ENCODE data around the gene NKTR.
A peak's percentile ranks its signal among the peaks of the same experiment; 100 is the strongest.

NKTR gene

GRCh38 chr3:42640129-42640528 lies 39.6 kb downstream of the NKTR start:
- in situ Hi-C loops (cut with MboI; ENCODE audit: low pct_unique_long_range_greater_than_20kb, low sequenced_read_pairs) = no loop called here
- DNase-seq = no peak

- in situ Hi-C loops (cut with MboI; ENCODE audit: low pct_unique_long_range_greater_than_20kb, low sequenced_read_pairs) = no loop called here
- no peak for DNase-seq
These were observed 40.4 kb downstream of the NKTR start for GRCh38 chr3:42640771-42641370.

GRCh38 chr3:42647821-42648459 lies 47.5 kb downstream of the NKTR start:
- in situ Hi-C loops (cut with MboI; ENCODE audit: low pct_unique_long_range_greater_than_20kb, low sequenced_read_pairs) = no loop called here
- DNase-seq = no peak

- in situ Hi-C loops (cut with MboI; ENCODE audit: low pct_unique_long_range_greater_than_20kb, low sequenced_read_pairs) = no loop called here
- DNase-seq = no peak
These were observed 48.5 kb downstream of the NKTR start for GRCh38 chr3:42649006-42649405.

GRCh38 chr3:42649783-42650182 lies 49.3 kb downstream of the NKTR start:
- no peak for DNase-seq
- in situ Hi-C loops (cut with MboI; ENCODE audit: low pct_unique_long_range_greater_than_20kb, low sequenced_read_pairs) = no loop called here

GRCh38 chr3:42651248-42652091 lies 51.0 kb downstream of the NKTR start:
- in situ Hi-C loops (cut with MboI; ENCODE audit: low pct_unique_long_range_greater_than_20kb, low sequenced_read_pairs) = no loop called here

GRCh38 chr3:42652251-42652610 lies 51.7 kb downstream of the NKTR start:
- in situ Hi-C loops (cut with MboI; ENCODE audit: low pct_unique_long_range_greater_than_20kb, low sequenced_read_pairs) = no loop called here
- DNase-seq = no peak

More at GRCh38 chr3:42651248-42652091, 51.0 kb downstream of the NKTR start:
- no peak for DNase-seq

- peak; percentile 83 for DNase-seq
- in situ Hi-C loops (cut with MboI; ENCODE audit: low pct_unique_long_range_greater_than_20kb, low sequenced_read_pairs) = no loop called here
These were observed 52.3 kb downstream of the NKTR start for GRCh38 chr3:42652611-42653302.

- in situ Hi-C loops (cut with MboI; ENCODE audit: low pct_unique_long_range_greater_than_20kb, low sequenced_read_pairs) = no loop called here
- no peak for DNase-seq
These were observed 52.7 kb downstream of the NKTR start for GRCh38 chr3:42653303-42653559.

- DNase-seq = peak; percentile 38
- in situ Hi-C loops (cut with MboI; ENCODE audit: low pct_unique_long_range_greater_than_20kb, low sequenced_read_pairs) = no loop called here
These were observed 53.3 kb downstream of the NKTR start, which contains the start of gene ZBTB47 for GRCh38 chr3:42653560-42654330. ZBTB47 (plus strand) TSS chr3:42653697; CDS start chr3:42658356, 4,659 bp downstream.

- in situ Hi-C loops (cut with MboI; ENCODE audit: low pct_unique_long_range_greater_than_20kb, low sequenced_read_pairs) = no loop called here
- peak; percentile 26 for DNase-seq
These were observed 54.1 kb downstream of the NKTR start for GRCh38 chr3:42654331-42655201.

- in situ Hi-C loops (cut with MboI; ENCODE audit: low pct_unique_long_range_greater_than_20kb, low sequenced_read_pairs) = no loop called here
- DNase-seq = no peak
These were observed 54.9 kb downstream of the NKTR start for GRCh38 chr3:42655331-42655888.

- no peak for DNase-seq
- in situ Hi-C loops (cut with MboI; ENCODE audit: low pct_unique_long_range_greater_than_20kb, low sequenced_read_pairs) = no loop called here
These were observed 55.6 kb downstream of the NKTR start for GRCh38 chr3:42655980-42656679.

- in situ Hi-C loops (cut with MboI; ENCODE audit: low pct_unique_long_range_greater_than_20kb, low sequenced_read_pairs) = no loop called here
- DNase-seq = no peak
These were observed 56.5 kb downstream of the NKTR start for GRCh38 chr3:42656680-42657610.

GRCh38 chr3:42657675-42658074 lies 57.2 kb downstream of the NKTR start:
- in situ Hi-C loops (cut with MboI; ENCODE audit: low pct_unique_long_range_greater_than_20kb, low sequenced_read_pairs) = no loop called here
- no peak for DNase-seq

- no peak for DNase-seq
- in situ Hi-C loops (cut with MboI; ENCODE audit: low pct_unique_long_range_greater_than_20kb, low sequenced_read_pairs) = no loop called here
These were observed 57.7 kb downstream of the NKTR start for GRCh38 chr3:42658091-42658770.

All from KBM-7 (cell line).